HL-60 (cell line): Measurements from ENCODE around the gene MEGF10.

Experiments
- CTCF ChIP-seq: IDR thresholded peaks from one replicate; pipeline ENCODE4 v1.5.1; 2011; ENCODE audit warnings: low read length, control low read depth, inconsistent platforms; ENCODE audit not compliant: insufficient read depth
- GABPA ChIP-seq: IDR thresholded peaks from 2 replicates; pipeline ENCODE4 v1.6.1; 2012; ENCODE audit warnings: low read depth
- POLR2AphosphoS5 ChIP-seq: IDR thresholded peaks from 2 replicates; pipeline ENCODE4 v1.6.1; 2012; ENCODE audit warnings: low read depth
- REST ChIP-seq: IDR thresholded peaks from 2 replicates; pipeline ENCODE4 v1.6.1; 2012; ENCODE audit warnings: low read depth; ENCODE audit not compliant: insufficient replicate concordance

- no peak for TF ChIP-seq CTCF
- no peak for TF ChIP-seq REST
- TF ChIP-seq GABPA = no peak
- no peak for TF ChIP-seq POLR2AphosphoS5
Observed at GRCh38 chr5:127452626-127453025, 162.0 kb downstream of the MEGF10 start.
